ENCODE measurements around the gene SHOC2. TPM values are rescaled to one million over a fixed set of nuclear protein-coding genes. Genes with fewer than 3 reads are reported as not detected.

SHOC2 gene
- polyA plus RNA-seq, 1 donor from 2014 or later, result 46.0 TPM

GRCh38 chr10:110989016-110989415, 69.6 kb downstream of the SHOC2 start:
- no peak overlapping the region for H3K4me3 ChIP-seq (ENCODE audit: low read length)
- no peak for TF ChIP-seq RAD21 (conservative IDR thresholded peaks at IDR 0.05)
- TF ChIP-seq, protein P1, sequence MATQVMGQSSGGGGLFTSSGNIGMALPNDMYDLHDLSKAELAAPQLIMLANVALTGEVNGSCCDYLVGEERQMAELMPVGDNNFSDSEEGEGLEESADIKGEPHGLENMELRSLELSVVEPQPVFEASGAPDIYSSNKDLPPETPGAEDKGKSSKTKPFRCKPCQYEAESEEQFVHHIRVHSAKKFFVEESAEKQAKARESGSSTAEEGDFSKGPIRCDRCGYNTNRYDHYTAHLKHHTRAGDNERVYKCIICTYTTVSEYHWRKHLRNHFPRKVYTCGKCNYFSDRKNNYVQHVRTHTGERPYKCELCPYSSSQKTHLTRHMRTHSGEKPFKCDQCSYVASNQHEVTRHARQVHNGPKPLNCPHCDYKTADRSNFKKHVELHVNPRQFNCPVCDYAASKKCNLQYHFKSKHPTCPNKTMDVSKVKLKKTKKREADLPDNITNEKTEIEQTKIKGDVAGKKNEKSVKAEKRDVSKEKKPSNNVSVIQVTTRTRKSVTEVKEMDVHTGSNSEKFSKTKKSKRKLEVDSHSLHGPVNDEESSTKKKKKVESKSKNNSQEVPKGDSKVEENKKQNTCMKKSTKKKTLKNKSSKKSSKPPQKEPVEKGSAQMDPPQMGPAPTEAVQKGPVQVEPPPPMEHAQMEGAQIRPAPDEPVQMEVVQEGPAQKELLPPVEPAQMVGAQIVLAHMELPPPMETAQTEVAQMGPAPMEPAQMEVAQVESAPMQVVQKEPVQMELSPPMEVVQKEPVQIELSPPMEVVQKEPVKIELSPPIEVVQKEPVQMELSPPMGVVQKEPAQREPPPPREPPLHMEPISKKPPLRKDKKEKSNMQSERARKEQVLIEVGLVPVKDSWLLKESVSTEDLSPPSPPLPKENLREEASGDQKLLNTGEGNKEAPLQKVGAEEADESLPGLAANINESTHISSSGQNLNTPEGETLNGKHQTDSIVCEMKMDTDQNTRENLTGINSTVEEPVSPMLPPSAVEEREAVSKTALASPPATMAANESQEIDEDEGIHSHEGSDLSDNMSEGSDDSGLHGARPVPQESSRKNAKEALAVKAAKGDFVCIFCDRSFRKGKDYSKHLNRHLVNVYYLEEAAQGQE (IDR thresholded peaks at IDR 0.05; ENCODE audit: borderline replicate concordance), result no peak
- no peak for TF ChIP-seq EZH2 (IDR thresholded peaks at IDR 0.05; ENCODE audit: borderline replicate concordance, insufficient read depth, low read length, poor library complexity, severe bottlenecking)
- TF ChIP-seq, protein P2, sequence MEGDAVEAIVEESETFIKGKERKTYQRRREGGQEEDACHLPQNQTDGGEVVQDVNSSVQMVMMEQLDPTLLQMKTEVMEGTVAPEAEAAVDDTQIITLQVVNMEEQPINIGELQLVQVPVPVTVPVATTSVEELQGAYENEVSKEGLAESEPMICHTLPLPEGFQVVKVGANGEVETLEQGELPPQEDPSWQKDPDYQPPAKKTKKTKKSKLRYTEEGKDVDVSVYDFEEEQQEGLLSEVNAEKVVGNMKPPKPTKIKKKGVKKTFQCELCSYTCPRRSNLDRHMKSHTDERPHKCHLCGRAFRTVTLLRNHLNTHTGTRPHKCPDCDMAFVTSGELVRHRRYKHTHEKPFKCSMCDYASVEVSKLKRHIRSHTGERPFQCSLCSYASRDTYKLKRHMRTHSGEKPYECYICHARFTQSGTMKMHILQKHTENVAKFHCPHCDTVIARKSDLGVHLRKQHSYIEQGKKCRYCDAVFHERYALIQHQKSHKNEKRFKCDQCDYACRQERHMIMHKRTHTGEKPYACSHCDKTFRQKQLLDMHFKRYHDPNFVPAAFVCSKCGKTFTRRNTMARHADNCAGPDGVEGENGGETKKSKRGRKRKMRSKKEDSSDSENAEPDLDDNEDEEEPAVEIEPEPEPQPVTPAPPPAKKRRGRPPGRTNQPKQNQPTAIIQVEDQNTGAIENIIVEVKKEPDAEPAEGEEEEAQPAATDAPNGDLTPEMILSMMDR (IDR thresholded peaks at IDR 0.05; ENCODE audit: poor library complexity, severe bottlenecking), result no peak
- no peaks in the 10 kb centered on the region for H3K27me3 ChIP-seq (ENCODE audit: insufficient read depth, low read depth, low read length)
- H3K4me2 ChIP-seq (ENCODE audit: low read length), result no peak overlapping the region
- no peaks in the 10 kb centered on the region for H3K9me2 ChIP-seq (ENCODE audit: insufficient read depth, low read length)
- H3F3A ChIP-seq (ENCODE audit: insufficient read depth, low read length, poor library complexity, severe bottlenecking), result no peaks in the 10 kb centered on the region
- H4K20me1 ChIP-seq (ENCODE audit: insufficient read depth), result no peaks in the 10 kb centered on the region
- H2AFZ ChIP-seq (ENCODE audit: low read depth, low read length), result no peak overlapping the region
- H3K79me2 ChIP-seq (replicated peaks; ENCODE audit: insufficient read depth, low read length), result peaks cover 12% of the 10 kb centered on the region
- H3K9me3 ChIP-seq (ENCODE audit: low read length), result no peaks in the 10 kb centered on the region
- no peaks in the 10 kb centered on the region for H3K36me3 ChIP-seq (ENCODE audit: insufficient read depth, low read length)
- no peak overlapping the region for H3K9ac ChIP-seq (ENCODE audit: low read length)
- H3K27ac ChIP-seq (ENCODE audit: low read length), result no peak overlapping the region

DNA sequence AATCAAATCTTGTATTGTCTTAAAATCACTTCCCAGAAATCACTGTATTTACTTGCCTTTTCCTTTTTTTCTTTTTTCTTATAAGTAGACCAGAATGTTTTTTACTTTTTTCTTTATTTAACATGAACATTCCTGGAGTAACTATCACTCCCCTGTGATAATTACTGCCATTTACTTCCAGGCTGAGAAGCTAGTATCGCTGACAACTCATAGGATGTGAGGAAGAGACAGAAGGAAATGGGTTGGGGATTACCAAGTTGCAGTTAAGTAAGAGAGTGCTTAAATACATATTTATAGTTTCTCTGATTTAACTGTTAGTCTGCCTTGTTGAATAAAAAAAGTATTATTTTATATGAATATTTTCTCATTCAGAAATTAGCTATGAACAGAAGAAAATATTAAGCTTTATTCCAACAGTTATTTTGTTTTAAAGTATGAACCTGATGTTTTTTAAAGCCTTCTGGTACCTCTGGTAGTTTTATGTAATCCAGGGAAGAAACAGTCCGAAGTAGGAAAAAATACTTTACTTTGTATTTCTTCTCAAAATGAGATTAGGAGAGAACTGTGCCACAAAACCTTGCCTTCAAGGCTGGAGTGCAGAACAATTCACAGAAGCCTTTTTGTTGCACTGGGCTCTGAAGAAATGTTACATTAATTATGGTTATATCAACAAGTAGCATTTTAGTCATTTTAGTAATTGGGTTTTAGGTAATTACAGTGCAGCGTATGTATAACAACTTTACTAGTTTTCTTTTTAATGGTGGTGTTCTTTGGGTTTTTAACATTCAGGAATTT, 72.8 kb downstream of the SHOC2 start:
- Histone ChIP-seq H3K9me2 (ENCODE audit: insufficient read depth, low read length) (no peaks in the 10 kb centered on the region), H3K4me2 (ENCODE audit: low read length) (no peak overlapping the region), H2AFZ (ENCODE audit: low read depth, low read length) (no peak overlapping the region), H4K20me1 (ENCODE audit: insufficient read depth) (no peaks in the 10 kb centered on the region), H3K9me3 (ENCODE audit: low read length) (no peaks in the 10 kb centered on the region), H3K4me3 (ENCODE audit: low read length) (no peak overlapping the region), H3K9ac (ENCODE audit: low read length) (no peak overlapping the region), H3K36me3 (ENCODE audit: insufficient read depth, low read length) (no peaks in the 10 kb centered on the region), H3K79me2 (replicated peaks; ENCODE audit: insufficient read depth, low read length) (peaks cover 15% of the 10 kb centered on the region), H3K27me3 (ENCODE audit: insufficient read depth, low read depth, low read length) (no peaks in the 10 kb centered on the region), H3K27ac (ENCODE audit: low read length) (no peak overlapping the region), H3F3A (ENCODE audit: insufficient read depth, low read length, poor library complexity, severe bottlenecking) (no peaks in the 10 kb centered on the region)
- TF ChIP-seq SMC3 (conservative IDR thresholded peaks at IDR 0.05; ENCODE audit: poor library complexity) (no peak), MXI1 (conservative IDR thresholded peaks at IDR 0.05; ENCODE audit: poor library complexity, severe bottlenecking) (no peak), EP300 (conservative IDR thresholded peaks at IDR 0.05; ENCODE audit: poor library complexity, severe bottlenecking) (no peak), RAD21 (conservative IDR thresholded peaks at IDR 0.05) (no peak), EZH2 (IDR thresholded peaks at IDR 0.05; ENCODE audit: borderline replicate concordance, insufficient read depth, low read length, poor library complexity, severe bottlenecking) (no peak), POLR2AphosphoS5 (IDR thresholded peaks at IDR 0.05) (no peak), TAF1 (IDR thresholded peaks at IDR 0.05; ENCODE audit: low read depth) (no peak)
- TF ChIP-seq, protein P1 (IDR thresholded peaks at IDR 0.05; ENCODE audit: borderline replicate concordance), result no peak
- TF ChIP-seq, protein P2 (IDR thresholded peaks at IDR 0.05; ENCODE audit: poor library complexity, severe bottlenecking), result no peak
